Panc1 (cell line): ENCODE results near the gene MYCBPAP.

ENCODE experiments used
- REST ChIP-seq, 2 experiments: IDR thresholded peaks; 2 replicates each; pipeline ENCODE4 v1.6.1; 2011 to 2012; ENCODE audit warnings: low read depth in 2 of 2, control low read depth in 1 of 2, low read length in 1 of 2, mild to moderate bottlenecking in 1 of 2, moderate library complexity in 1 of 2; ENCODE audit not compliant: insufficient read depth in 1 of 2
- TF ChIP-seq, protein P1 (sequence below): fragments of 450-650 bp; IDR thresholded peaks from 2 replicates; pipeline ENCODE4 v1.5.1; 2017; ENCODE audit warnings: mild to moderate bottlenecking

DNA sequence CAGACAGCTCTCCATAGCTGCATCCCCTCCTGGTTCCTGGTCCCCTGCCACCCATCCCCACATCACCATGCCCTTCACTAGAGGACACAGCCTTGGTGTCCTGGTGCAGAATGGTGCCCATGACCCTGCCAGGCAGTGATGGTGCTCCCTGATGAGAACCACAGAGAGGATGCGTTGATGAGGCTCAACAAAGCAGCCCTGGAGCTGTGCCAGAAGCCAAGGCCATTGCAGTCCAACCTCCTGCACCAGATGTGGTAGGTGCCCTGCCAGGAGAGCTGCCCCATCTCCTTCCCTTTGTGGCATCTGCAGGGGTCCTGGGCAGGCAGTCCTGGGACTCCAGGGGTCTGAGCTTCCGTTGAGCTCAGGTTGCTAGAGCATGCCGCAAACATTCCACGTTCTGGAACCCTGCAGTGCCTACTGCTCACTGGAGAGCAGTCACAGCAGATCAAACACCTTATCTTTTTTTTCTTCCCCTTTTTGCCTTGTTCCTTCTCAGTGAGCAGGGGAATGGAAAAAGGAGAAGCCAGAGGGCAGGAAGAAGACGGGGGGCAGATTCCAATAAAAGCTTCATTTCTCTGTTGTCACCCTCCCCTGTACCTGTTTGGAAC, 19.0 kb downstream of the MYCBPAP start:
- TF ChIP-seq, protein P1, sequence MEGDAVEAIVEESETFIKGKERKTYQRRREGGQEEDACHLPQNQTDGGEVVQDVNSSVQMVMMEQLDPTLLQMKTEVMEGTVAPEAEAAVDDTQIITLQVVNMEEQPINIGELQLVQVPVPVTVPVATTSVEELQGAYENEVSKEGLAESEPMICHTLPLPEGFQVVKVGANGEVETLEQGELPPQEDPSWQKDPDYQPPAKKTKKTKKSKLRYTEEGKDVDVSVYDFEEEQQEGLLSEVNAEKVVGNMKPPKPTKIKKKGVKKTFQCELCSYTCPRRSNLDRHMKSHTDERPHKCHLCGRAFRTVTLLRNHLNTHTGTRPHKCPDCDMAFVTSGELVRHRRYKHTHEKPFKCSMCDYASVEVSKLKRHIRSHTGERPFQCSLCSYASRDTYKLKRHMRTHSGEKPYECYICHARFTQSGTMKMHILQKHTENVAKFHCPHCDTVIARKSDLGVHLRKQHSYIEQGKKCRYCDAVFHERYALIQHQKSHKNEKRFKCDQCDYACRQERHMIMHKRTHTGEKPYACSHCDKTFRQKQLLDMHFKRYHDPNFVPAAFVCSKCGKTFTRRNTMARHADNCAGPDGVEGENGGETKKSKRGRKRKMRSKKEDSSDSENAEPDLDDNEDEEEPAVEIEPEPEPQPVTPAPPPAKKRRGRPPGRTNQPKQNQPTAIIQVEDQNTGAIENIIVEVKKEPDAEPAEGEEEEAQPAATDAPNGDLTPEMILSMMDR = no peak
- TF ChIP-seq REST (IDR thresholded peaks at IDR 0.05; ENCODE audit: insufficient read depth in 1 of 2, low read depth in 2 of 2, low read length in 1 of 2) = no peak
